GM19351 (cell line): ENCODE measurements around the gene TLCD3B.

Experiments
- ATAC-seq: cut with Tn5 transposase; IDR thresholded peaks from one replicate; pipeline ENCODE4 v1.9.1; 2021; ENCODE audit warnings: mild to moderate bottlenecking, moderate library complexity; ENCODE audit not compliant: unreplicated experiment

TLCD3B gene

GRCh38 chr16:29991571-29991904 lies 39.5 kb downstream of the TLCD3B start:
- ATAC-seq, result no peak

GRCh38 chr16:29990883-29991570 lies 40.0 kb downstream of the TLCD3B start:
- ATAC-seq, result no peak

GRCh38 chr16:29990034-29990433 lies 41.0 kb downstream of the TLCD3B start:
- no peak for ATAC-seq

GRCh38 chr16:29989111-29989858 lies 41.8 kb downstream of the TLCD3B start:
- no peak for ATAC-seq

GRCh38 chr16:29988346-29989075 lies 42.6 kb downstream of the TLCD3B start:
- no peak for ATAC-seq

- ATAC-seq, result no peak
These were observed 43.5 kb downstream of the TLCD3B start for GRCh38 chr16:29987371-29988085.

GRCh38 chr16:29986931-29987330 lies 44.1 kb downstream of the TLCD3B start:
- no peak for ATAC-seq

- no peak for ATAC-seq
These were observed 44.8 kb downstream of the TLCD3B start for GRCh38 chr16:29986231-29986630.

GRCh38 chr16:29985271-29985811 lies 45.7 kb downstream of the TLCD3B start:
- no peak for ATAC-seq

- ATAC-seq, result no peak
These were observed 46.3 kb downstream of the TLCD3B start for GRCh38 chr16:29984764-29985147.

GRCh38 chr16:29984137-29984763 lies 46.8 kb downstream of the TLCD3B start:
- no peak for ATAC-seq

GRCh38 chr16:29983420-29984136 lies 47.5 kb downstream of the TLCD3B start:
- no peak for ATAC-seq

GRCh38 chr16:29982560-29983419 lies 48.3 kb downstream of the TLCD3B start:
- no peak for ATAC-seq

GRCh38 chr16:29978564-29979270 lies 52.4 kb downstream of the TLCD3B start:
- no peak for ATAC-seq

- ATAC-seq, result no peak
These were observed 53.0 kb downstream of the TLCD3B start for GRCh38 chr16:29978081-29978480.

GRCh38 chr16:29977063-29977825 lies 53.8 kb downstream of the TLCD3B start:
- no peak for ATAC-seq

- no peak for ATAC-seq
These were observed 55.1 kb downstream of the TLCD3B start for GRCh38 chr16:29975811-29976511.
